ENCODE data around the gene TTC31. TPM values are rescaled to one million over a fixed set of nuclear protein-coding genes. Genes with fewer than 3 reads are reported as not detected.
A peak's percentile ranks its signal among the peaks of the same experiment; 100 is the strongest.

TTC31 gene
- total RNA-seq, 1 donor from 2014 or later = 20.9 TPM

DNA sequence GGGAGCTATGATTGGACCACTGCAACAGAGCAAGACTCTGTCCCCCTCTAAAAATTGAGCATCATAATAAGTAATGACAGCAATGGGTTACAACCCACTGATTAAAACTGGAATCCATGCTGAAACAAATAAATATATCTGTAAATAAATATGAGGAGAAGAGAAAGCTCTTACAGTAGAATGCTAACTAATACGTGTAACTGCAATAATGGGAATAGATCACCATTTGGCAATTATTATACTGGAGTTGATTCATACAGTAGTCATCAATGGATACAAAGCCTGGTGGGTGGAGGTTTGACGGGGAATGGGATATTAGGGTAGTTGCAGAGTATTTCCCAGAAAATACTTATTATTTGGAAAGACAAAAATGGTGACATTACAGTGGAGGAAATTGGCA, 34.1 kb upstream of the TTC31 start:
- no peak for DNase-seq (ENCODE audit: low read depth)
- no peak overlapping the region for H3K4me3 ChIP-seq (ENCODE audit: low read depth, low read length)
- TF ChIP-seq CTCF (conservative IDR thresholded peaks at IDR 0.05; ENCODE audit: low read depth, low read length) = no peak

DNA sequence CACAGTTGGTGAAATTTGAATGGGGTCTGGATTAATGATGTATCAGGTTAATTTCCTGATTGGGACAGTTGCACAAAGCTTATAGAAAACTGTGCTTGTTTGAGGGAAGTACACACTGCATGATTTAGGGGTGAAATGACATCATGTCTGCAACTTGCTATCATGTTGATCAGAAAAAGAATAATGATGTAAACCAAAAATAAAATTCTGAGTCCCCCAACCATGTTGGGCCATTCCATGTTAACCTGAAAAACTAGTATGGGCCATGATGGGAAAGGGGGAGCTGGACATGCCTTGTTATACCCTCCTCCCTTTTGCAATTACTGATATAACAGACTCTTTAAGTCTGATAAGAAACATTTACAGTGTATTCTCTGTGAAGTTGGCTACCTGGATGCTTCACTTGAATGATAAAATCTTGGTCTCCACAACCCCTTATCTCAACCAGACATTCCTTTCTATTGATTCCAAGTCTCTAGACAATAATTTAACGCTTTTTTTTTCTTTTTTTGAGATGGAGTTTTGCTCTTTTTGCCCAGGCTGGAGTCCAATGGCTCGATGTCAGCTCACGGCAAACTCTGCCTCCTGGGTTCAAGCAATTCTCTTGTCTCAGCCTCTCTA, 32.2 kb upstream of the TTC31 start:
- TF ChIP-seq CTCF (conservative IDR thresholded peaks at IDR 0.05; ENCODE audit: low read depth, low read length) = no peak
- no peak for DNase-seq (ENCODE audit: low read depth)
- no peak overlapping the region for H3K4me3 ChIP-seq (ENCODE audit: low read depth, low read length)

GRCh38 chr2:74454654-74455511, 28.0 kb upstream of the TTC31 start, which contains the start of gene INO80B:
Gene INO80B, plus strand, starts transcription at chr2:74455087. Its CDS starts 30 bp downstream, at chr2:74455117.
- no peak for TF ChIP-seq CTCF (conservative IDR thresholded peaks at IDR 0.05; ENCODE audit: low read depth, low read length)
- H3K4me3 ChIP-seq (ENCODE audit: low read depth, low read length) = peak within 1 kb of the TSS; percentile 80
- DNase-seq (ENCODE audit: low read depth) = peak; percentile 93

DNA sequence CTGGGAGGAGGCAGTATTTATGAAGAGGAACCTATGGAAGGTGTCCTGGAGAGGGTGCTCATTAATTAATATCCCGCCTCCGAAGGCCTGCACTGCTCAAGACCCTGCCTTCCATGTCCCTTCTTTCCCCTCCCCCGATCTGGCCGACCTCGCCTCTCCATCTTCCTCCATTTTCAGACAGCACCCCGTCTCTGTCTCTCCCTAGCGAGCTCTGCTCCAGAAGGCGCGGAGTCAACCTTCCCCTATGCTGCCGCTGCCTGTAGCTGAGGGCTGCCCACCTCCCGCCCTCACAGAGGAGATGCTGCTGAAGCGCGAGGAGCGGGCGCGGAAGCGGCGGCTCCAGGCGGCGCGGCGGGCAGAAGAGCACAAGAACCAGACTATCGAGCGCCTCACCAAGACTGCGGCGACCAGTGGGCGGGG, 25.7 kb upstream of the TTC31 start:
- peak overlapping the region; percentile 98 for H3K4me3 ChIP-seq (ENCODE audit: low read depth, low read length)
- no peak for TF ChIP-seq CTCF (conservative IDR thresholded peaks at IDR 0.05; ENCODE audit: low read depth, low read length)
- DNase-seq (ENCODE audit: low read depth) = no peak

GRCh38 chr2:74457549-74458131, 25.2 kb upstream of the TTC31 start:
- DNase-seq (ENCODE audit: low read depth) = no peak
- no peak for TF ChIP-seq CTCF (conservative IDR thresholded peaks at IDR 0.05; ENCODE audit: low read depth, low read length)
- peak overlapping the region; percentile 98 for H3K4me3 ChIP-seq (ENCODE audit: low read depth, low read length)

- peak within 1 kb of the TSS; percentile 98 for H3K4me3 ChIP-seq (ENCODE audit: low read depth, low read length)
- peak; percentile 100 for DNase-seq (ENCODE audit: low read depth)
- TF ChIP-seq CTCF (conservative IDR thresholded peaks at IDR 0.05; ENCODE audit: low read depth, low read length) = no peak
Observed at GRCh38 chr2:74458132-74458937, 24.5 kb upstream of the TTC31 start, which contains the start of gene WBP1. Gene WBP1, plus strand, starts transcription at chr2:74458438. Its CDS starts 165 bp downstream, at chr2:74458603.

All from epithelial cell of proximal tubule (primary cell).